TTC549 (cell line): ENCODE measurements around the gene BMF.

ENCODE experiments used
- FAIRE-seq: peaks from 2 replicates; lab custom pipeline; 2012; peaks lifted over from hg19 to GRCh38; lab: Jason Lieb, UNC

Gene BMF

DNA sequence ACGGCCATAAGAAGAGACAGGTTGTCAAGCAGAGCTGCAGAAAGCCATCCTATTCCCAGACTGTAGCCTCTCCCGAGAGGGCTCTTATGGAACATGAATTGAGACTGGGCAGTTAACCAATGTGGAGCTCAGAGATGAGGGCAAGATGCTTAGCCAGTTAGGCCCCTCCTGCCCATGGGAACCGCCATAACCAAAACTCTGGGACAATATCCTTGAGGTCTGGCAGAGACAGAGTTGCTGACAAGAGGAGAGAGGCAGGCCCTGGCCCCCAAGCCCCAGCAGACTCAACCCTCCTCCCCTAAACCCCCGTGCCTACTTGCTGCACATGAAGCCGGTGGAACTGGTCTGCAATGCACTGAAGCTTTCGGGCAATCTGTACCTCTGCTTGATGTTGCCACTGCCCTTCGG is 4.8 kb downstream of the BMF start:
- no peak for FAIRE-seq

DNA sequence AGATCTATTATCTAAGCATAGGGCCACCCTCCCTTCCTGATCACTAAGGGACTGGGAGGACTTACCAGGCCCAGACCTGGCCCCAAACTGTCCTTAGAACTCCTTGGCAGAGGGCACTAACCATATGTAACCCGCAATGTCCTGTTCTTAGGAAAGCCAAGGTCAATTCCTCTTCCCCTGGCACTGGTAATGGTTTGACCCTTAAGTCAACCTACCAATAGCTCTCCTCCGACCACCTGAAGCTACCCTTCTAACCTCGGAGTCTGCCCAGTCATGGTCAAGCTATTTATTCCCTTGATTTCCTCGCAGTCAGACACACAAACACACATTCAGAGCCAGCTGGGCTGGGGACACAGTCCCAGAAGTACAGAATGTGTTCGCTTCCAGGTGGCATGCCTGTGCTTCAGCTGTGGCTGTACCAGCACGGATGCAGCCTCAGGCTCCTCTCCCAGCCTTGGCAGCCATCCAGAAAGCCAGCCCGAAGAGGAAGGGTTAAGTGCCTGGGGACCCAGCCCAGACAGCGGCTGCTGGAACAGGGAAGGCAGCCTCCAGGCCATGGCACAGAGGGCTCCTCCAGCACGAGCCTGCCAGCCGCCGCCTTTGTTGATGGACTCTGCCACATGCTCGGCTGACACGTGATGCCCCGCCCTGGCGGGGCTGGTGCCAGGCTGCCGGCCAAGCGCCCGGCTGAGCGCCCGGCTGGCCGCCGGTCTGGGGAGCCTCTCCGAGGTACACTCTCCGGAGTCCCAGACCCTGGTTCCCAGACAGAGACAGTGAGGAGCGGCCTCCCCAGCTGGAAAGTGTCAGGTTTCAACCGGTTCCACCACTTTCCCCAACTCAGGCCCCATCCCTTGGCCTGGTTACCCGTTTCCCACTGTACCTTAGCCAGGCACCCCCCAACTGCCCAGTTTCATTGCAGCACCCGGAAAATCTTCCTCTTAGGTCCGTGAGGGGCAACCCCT is 5.5 kb downstream of the BMF start:
- no peak for FAIRE-seq

DNA sequence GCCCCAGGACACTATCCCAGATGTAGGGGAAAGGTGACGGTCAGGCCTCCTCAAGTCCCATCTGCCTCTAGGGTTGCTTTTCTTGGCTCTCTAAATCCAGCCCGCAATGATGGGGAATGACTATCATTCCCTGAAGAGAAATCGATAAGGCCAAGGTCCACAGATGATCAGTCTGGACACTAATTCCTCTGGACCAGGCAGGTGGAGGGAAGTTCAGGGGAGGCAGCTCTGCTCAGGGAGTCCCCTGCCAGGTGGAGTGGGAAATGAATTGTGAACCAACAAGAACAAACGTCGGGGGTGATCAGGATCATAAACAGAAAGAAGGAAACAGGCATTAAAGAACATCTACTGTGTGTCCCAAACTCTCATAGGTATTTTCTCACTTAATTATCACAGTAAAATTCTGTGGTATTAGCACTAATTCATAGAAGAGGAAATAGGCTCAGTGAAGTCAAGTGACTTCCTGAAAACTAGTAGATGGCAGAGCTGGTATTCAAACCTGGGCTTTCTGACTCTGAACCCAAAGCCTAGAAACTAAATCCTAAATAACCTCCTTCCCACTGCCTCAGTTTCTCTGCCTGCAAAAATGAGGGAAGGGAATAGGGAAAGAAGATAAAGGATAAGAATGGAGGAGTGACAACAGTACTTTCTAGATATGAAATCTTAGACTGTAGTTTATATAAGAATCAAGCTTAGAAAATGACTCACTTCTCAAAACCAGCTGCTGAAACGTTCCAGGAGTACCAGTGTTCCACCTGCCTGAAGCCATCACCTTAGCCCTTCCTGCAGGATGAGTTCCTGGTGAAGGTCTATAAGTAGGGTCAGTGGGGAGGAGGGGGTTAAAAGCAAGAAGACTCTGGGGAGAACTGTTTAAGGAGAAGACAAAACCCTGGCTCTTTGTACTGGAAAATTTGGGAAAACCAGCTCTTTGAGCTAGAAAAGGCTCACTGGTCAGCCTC is 7.5 kb downstream of the BMF start:
- FAIRE-seq, result no peak

GRCh38 chr15:40100123-40100946 is 8.3 kb downstream of the BMF start:
- no peak for FAIRE-seq

DNA sequence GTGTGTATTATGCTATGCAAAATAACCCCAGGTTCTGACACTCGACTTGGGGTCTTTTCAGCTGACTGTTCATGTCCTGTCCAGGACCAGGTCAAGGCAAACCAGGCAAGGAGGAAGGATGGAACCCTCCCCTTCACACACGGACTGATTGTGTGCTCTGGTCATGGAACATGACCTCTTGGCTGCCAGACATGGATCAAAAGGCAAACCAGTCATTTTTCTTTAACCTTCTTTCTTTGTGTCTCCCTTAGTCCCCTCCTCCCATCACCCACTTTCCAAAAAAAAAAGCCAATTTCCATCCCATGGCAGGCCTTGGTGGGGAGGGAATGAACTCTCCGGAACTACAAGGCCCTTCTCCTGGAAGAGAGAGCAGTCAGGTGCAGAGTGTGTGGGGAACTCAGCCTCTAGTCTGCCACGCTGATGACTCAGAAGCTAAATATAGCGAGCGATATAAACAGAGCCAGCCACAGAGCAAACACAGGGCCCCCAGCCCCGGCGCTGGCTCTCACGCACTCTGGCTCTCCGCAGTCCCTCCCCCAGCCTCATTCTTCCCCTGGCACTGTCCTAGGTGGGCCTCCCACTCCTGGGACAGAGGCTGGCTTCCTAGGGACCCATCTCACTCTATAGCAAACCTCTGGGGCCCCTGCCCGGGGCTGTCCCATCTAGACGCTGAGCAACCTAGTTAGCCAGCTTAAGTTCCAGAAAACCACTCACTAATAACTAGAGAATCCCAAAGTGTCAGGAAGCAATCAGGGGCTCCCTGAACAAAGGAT is 10.0 kb downstream of the BMF start:
- no peak for FAIRE-seq

DNA sequence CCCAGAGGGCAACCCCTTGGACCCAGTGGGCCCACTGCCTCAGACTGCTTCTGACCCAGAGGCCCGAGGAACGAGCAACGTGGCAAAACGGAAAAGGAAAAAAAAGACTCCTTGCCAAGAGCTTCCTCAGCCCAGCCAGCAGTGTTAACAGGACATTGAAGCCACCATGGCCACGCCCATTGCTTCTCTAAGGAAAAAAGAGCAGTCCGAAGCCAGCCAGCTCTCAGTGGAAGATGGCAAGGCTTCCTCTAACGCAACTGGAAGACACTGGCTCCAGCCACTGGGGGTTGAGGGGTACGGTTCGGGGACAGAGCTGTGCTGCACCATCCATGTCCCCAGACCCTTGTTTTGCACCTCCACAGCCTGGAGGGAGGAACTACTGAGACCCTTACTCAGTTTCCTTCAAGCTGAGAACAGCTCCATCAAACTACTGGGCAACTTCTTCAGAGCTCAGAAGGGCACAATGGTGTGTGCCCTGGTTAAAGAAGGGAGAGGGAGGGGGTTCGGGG is 10.7 kb downstream of the BMF start:
- no peak for FAIRE-seq

GRCh38 chr15:40097096-40097967 is 11.3 kb downstream of the BMF start:
- no peak for FAIRE-seq

- no peak for FAIRE-seq
These were observed 12.4 kb downstream of the BMF start for GRCh38 chr15:40096094-40096891.

- FAIRE-seq, result no peak
These were observed 13.1 kb downstream of the BMF start for GRCh38 chr15:40095371-40096093.

DNA sequence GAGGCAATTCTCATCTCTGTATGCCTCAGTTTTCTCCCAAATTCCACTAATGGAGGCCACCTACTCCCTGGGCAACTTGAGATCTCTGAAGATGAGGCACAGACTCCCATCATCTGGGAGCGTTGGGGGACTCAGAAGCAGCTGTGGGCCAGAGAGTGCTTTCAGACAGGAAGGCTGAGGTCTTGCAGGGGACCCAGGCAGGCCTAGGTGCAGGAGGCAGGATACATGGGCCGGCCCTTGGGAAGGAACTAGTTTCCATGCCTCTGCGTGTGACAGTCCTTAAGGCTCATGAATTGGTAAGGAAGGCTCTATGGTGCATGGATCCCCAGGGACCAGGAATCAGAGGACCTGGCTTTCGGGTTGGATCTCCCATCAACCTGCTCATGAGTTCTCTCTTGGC is 14.5 kb downstream of the BMF start:
- FAIRE-seq, result no peak

- no peak for FAIRE-seq
These were observed 15.5 kb downstream of the BMF start for GRCh38 chr15:40092979-40093869.

- no peak for FAIRE-seq
These were observed 16.3 kb downstream of the BMF start for GRCh38 chr15:40092256-40092978.

DNA sequence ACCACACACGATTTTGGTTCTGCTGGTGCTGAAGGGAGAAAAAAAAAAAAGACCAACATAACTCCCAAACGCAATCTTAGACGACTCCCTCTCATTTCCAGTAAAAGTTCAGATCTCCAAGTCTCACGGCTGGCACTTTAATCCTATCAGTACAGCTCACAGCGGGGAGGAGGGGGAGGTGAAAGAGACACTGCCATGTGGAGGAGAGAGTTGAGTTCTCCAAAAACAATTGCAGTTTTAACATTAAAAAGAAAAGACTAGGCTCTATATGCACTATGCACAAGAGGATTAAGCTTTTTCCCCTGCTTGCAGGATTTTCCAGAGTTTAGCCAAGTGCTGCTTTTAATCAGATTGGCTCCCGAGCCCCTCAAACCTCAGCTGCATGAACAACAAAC is 16.8 kb downstream of the BMF start:
- no peak for FAIRE-seq

DNA sequence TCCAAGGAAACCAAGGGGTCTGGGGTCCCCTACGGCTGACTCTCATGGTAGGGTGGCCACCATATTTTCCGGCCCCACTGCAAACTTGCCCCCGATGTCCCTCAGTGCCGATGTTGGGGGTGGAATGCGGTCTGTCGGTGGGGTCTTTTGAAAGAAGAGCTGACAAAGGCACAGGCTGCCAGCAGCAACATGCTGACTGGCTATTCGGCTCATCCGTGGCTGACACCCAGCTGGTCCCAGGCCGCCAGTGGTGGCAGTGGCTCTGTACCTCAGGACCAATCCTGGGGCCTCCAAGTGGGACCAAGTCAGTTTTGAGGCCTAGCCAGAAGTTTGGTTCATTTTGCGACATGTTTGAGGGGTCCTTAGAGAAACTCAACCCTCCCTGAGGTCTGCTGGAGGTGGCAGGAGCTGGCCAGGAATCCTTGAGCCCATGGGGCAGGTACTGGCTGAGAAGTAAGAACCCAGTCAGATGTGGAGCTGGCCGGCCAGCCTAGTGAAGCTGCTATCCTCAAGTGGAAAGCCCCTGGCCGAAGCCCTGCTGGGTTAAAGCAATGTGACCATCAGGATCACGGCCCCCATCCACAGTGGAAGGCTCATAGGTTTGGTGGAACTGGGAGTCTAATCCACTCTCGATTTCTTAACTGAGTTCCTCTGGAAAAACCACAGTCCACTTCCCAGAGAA is 17.8 kb downstream of the BMF start:
- no peak for FAIRE-seq

DNA sequence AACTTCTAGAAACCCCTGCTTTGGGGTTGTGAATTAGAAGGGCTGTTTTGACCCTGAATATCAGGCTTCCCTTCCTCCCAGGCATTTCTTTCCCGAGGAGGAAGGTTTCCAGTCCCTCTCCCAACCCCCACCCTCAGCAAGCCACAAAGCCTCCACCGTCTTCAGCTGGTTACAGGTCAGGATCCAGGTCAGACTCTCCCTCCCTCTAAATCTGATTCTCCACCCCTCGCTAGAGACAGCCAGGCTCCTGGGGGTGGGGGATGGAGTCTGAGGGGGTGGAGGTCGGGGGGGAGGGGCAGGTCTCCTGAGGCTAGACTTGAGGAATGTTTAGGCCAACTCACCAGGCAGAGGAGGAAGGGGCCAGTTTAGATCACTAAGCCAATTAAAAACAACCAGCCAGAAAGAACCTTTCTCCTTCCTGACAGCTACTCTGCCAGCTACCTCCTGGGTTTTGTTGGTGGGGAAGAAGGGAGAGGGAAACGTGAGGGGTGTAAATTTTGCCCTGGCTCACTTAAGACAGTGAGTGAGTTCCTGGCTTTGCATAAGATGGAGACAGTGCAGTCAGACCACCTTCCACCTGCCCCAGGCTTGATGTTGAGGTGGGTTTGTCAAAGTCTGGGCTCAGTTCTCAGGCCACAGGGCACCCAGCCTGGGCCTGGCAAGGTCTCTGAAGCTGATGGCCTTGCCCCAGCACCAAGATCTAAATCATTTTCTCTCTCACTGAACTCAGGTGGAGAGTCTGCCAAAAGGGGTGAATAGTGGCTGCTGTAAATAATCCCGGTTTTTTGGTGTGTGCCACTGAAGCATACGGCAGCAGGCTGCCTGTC is 19.5 kb downstream of the BMF start:
- no peak for FAIRE-seq
